Measurements from ENCODE around the gene NPL.

GRCh38 chr1:182752077-182752988 is 37.2 kb upstream of the NPL start:
- TF ChIP-seq CTCF (IDR thresholded peaks at IDR 0.05) (no peak), EZH2phosphoT487 (IDR thresholded peaks at IDR 0.05) (no peak)

Measured in neural progenitor cell (in vitro differentiated cells).